ENCODE data around the gene NGEF. TPM values are rescaled to one million over a fixed set of nuclear protein-coding genes. Genes with fewer than 3 reads are reported as not detected.
"Not testable (repeated sequence)": the region's sequence is repeated elsewhere in the genome, so short reads cannot be mapped to it uniquely, and the experiment has no call there.

Gene NGEF
- total RNA-seq, 4 donors from 2014 or later: 0.29 to 18.4 (median 5.2) TPM

DNA sequence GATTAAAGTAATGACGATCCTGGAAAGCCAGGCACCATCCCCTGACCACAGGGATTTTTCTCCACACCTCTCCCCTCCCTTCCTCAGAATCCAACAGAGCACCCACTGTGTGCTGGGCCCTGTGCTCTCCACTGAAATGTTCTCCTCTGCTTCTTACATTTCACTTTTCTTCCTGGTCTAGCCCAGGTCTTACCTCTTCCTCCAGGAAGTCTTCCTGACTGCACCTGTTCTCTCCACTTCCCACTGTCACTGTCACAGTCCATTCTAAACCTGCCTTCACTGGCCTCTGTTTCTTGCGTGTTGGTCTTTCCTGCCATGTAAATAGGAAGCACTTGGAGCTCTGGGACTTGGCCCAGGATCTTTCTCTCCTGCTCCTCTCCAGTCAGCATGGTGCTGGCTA, 7.4 kb upstream of the NGEF start:
- no peaks in the 10 kb centered on the region for H3K9me3 ChIP-seq
- DNase-seq: no peak
- intact Hi-C loops (cut with DNase I; ENCODE audit: low total_unique reads): no loop called here
- H3K36me3 ChIP-seq: no peaks in the 10 kb centered on the region
- H3K27ac ChIP-seq: no peak overlapping the region
- no peaks in the 10 kb centered on the region for H3K27me3 ChIP-seq
- H3K4me3 ChIP-seq: no peak overlapping the region
- TF ChIP-seq POLR2A (IDR thresholded peaks at IDR 0.05): no peak
- TF ChIP-seq, protein P1, sequence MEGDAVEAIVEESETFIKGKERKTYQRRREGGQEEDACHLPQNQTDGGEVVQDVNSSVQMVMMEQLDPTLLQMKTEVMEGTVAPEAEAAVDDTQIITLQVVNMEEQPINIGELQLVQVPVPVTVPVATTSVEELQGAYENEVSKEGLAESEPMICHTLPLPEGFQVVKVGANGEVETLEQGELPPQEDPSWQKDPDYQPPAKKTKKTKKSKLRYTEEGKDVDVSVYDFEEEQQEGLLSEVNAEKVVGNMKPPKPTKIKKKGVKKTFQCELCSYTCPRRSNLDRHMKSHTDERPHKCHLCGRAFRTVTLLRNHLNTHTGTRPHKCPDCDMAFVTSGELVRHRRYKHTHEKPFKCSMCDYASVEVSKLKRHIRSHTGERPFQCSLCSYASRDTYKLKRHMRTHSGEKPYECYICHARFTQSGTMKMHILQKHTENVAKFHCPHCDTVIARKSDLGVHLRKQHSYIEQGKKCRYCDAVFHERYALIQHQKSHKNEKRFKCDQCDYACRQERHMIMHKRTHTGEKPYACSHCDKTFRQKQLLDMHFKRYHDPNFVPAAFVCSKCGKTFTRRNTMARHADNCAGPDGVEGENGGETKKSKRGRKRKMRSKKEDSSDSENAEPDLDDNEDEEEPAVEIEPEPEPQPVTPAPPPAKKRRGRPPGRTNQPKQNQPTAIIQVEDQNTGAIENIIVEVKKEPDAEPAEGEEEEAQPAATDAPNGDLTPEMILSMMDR (IDR thresholded peaks at IDR 0.05): no peak
- no peaks in the 10 kb centered on the region for H3K4me1 ChIP-seq

DNA sequence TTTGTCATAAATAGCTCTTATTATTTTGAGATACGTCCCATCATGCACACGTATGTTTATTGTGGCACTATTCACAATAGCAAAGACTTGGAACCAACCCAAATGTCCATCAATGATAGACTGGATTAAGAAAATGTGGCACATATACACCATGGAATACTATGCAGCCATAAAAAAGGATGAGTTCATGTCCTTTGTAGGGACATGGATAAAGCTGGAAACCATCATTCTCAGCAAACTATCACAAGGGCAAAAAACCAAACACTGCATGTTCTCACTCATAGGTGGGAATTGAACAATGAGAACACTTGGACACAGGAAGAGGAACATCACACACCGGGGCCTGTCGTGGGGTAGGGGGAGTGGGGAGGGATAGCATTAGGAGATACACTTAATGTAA, 6.6 kb upstream of the NGEF start:
- H3K27me3 ChIP-seq; H3K36me3 ChIP-seq; H3K4me3 ChIP-seq; DNase-seq; intact Hi-C loops (cut with DNase I; ENCODE audit: low total_unique reads); H3K4me1 ChIP-seq; H3K27ac ChIP-seq; H3K9me3 ChIP-seq: not testable (repeated sequence)

DNA sequence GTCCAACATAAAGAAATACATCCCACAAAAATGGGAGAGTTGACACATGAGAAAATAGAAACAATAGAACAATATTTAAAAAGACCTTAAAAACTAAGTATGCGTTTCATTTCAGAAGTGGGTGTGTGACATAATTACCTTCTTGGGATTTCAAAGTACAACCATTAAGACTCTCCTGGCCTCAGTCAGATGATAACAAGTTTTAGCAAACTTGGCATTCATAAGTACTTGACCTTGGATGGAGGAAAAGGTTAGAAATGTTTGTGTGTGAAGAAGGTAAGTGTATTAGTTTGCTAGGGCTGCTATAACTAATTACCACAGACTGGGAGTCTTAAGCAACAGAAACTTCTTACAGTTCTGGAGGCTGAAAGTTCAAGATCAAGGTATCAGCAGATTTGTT, 4.9 kb upstream of the NGEF start:
- Histone ChIP-seq H3K9me3 (no peaks in the 10 kb centered on the region), H3K4me3 (no peak overlapping the region), H3K36me3 (no peaks in the 10 kb centered on the region), H3K27ac (no peak overlapping the region), H3K27me3 (no peaks in the 10 kb centered on the region), H3K4me1 (no peaks in the 10 kb centered on the region)
- intact Hi-C loops (cut with DNase I; ENCODE audit: low total_unique reads): no loop called here
- TF ChIP-seq, protein P1 (IDR thresholded peaks at IDR 0.05): no peak
- TF ChIP-seq POLR2A (IDR thresholded peaks at IDR 0.05): no peak
- no peak for DNase-seq

DNA sequence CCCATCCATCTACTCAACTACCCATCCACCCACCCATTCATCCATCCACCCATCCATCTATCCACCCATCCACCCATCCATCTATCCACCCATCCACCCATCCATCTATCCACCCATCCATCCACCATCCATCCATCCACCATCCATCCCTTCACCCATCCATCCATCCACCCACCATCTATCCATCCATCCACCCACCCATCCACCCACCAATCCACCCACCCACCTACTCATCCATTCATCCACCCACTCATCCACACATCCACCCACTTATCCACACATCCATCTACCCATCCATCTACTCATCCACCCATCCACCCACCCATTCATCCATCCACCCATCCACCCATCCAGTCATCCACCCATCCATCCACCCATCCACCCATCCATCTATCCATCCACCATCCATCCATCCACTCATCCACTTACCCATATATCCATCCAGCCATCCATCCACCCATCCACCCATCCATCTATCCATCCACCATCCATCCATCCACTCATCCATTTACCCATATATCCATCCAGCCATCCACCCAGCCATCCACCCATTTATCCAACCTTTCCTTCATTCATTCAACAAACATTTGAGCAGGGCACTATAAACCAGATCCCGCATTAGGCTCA, 2.1 kb upstream of the NGEF start:
- Histone ChIP-seq H3K9me3 (no peaks in the 10 kb centered on the region), H3K36me3 (no peaks in the 10 kb centered on the region), H3K4me3 (no peak overlapping the region), H3K4me1 (no peaks in the 10 kb centered on the region), H3K27me3 (no peaks in the 10 kb centered on the region), H3K27ac (no peak overlapping the region)
- TF ChIP-seq POLR2A (IDR thresholded peaks at IDR 0.05): no peak
- TF ChIP-seq, protein P1 (IDR thresholded peaks at IDR 0.05): no peak
- intact Hi-C loops (cut with DNase I; ENCODE audit: low total_unique reads): no loop called here
- DNase-seq: no peak

DNA sequence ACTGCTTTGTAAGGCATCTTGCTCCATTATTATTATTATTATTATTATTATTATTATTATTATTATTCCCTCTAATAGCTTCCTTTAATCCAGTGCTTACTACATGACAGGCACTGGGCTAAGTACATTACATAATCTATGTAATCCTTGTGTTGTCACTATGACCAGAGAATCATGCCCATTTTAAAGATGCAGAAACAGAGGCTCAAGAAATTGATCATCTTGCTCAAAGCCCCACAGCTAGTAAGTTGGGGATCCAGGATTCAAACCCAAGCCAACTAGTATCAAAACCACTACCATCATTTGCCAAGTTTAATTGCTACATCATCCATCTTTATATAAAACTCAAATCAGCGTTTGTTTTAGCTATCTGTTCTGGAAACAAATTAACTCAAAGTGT, 594 bp upstream of the NGEF start:
- no peaks in the 10 kb centered on the region for H3K9me3 ChIP-seq
- no peak overlapping the region for H3K27ac ChIP-seq
- TF ChIP-seq, protein P1 (IDR thresholded peaks at IDR 0.05): no peak
- no peak for TF ChIP-seq POLR2A (IDR thresholded peaks at IDR 0.05)
- intact Hi-C loops (cut with DNase I; ENCODE audit: low total_unique reads): no loop called here
- no peaks in the 10 kb centered on the region for H3K36me3 ChIP-seq
- H3K4me3 ChIP-seq: no peak overlapping the region
- DNase-seq: no peak
- no peaks in the 10 kb centered on the region for H3K4me1 ChIP-seq
- H3K27me3 ChIP-seq: no peaks in the 10 kb centered on the region

Data from uterus (tissue), 4 donors.